IMR-90 (cell line): ENCODE results near the gene PSMC4. TPM values are rescaled to one million over a fixed set of nuclear protein-coding genes. Genes with fewer than 3 reads are reported as not detected.

Experiments used
- ATAC-seq: fragments of 200-7000 bp; cut with Tn5 transposase; 2 replicates; pipeline ENCODE4 v1.9.1; 2020; ENCODE audit warnings: low read depth, mild to moderate bottlenecking, moderate library complexity
- BruUV-seq: library from RNA; stranded (reverse); fragments of 400-500 nt; replicated peaks from 2 replicates; lab custom pipeline; 2021; lab: Mats Ljungman, UMichigan
- CTCF ChIA-PET: fragments of 300-600 bp; formaldehyde crosslinking; extraction: SDS; loops from one replicate; lab custom pipeline; 2021; ENCODE audit warnings: antibody characterized with exemption; lab: Yijun Ruan, JAX
- POLR2A ChIA-PET: fragments of 300-600 bp; sonication (Branson Sonifier 250); formaldehyde crosslinking; loops from one replicate; lab custom pipeline; 2022; ENCODE audit warnings: antibody characterized with exemption; ENCODE audit not compliant: unreplicated experiment; lab: Charles Lee
- DNase-seq: peaks from one replicate; pipeline ENCODE4 v3.0.0; 2013
- H2AFZ ChIP-seq: replicated peaks from 2 replicates; pipeline ENCODE3; 2013; ENCODE audit warnings: low read length, mild to moderate bottlenecking; ENCODE audit not compliant: poor library complexity
- H2AK5ac ChIP-seq: 2 replicates; pipeline ENCODE4 v1.6.1; 2013; ENCODE audit warnings: low read depth, low read length, inconsistent platforms
- H2AK9ac ChIP-seq: replicated peaks from 2 replicates; pipeline ENCODE3; 2013; ENCODE audit warnings: mild to moderate bottlenecking, low read depth, low read length, moderate library complexity; ENCODE audit not compliant: poor library complexity
- H2BK120ac ChIP-seq: 2 replicates; pipeline ENCODE4 v1.6.1; 2013; ENCODE audit warnings: low read depth, low read length, inconsistent platforms
- H2BK15ac ChIP-seq: 3 replicates; pipeline ENCODE4 v1.6.1; 2013; ENCODE audit warnings: low read depth, low read length, inconsistent platforms
- H2BK20ac ChIP-seq: 2 replicates; pipeline ENCODE4 v1.6.1; 2013; ENCODE audit warnings: low read depth, mild to moderate bottlenecking, inconsistent platforms, low read length, moderate library complexity
- H2BK5ac ChIP-seq: 2 replicates; pipeline ENCODE4 v1.6.1; 2013; ENCODE audit warnings: mild to moderate bottlenecking, low read depth, low read length, inconsistent platforms; ENCODE audit not compliant: poor library complexity, severe bottlenecking
- H3K14ac ChIP-seq: replicated peaks from 2 replicates; pipeline ENCODE4 v1.6.1; 2013; ENCODE audit warnings: low read depth, low read length, inconsistent platforms
- H3K18ac ChIP-seq: 2 replicates; pipeline ENCODE4 v1.6.1; 2013; ENCODE audit warnings: low read depth, low read length, control low read depth
- H3K23ac ChIP-seq: 2 replicates; pipeline ENCODE4 v1.6.1; 2013; ENCODE audit warnings: low read depth, low read length, inconsistent platforms
- H3K27ac ChIP-seq: 2 replicates; pipeline ENCODE4 v1.5.1; 2013; ENCODE audit warnings: mild to moderate bottlenecking, control low read depth, low read length; ENCODE audit not compliant: insufficient read depth
- H3K27me3 ChIP-seq: 2 replicates; pipeline ENCODE4 v1.6.1; 2013; ENCODE audit warnings: low read length; ENCODE audit not compliant: control insufficient read depth, insufficient read depth
- H3K36me3 ChIP-seq: 2 replicates; pipeline ENCODE4 v1.6.1; 2013; ENCODE audit warnings: low read length, mixed read lengths; ENCODE audit not compliant: control insufficient read depth, insufficient read depth
- H3K4ac ChIP-seq: 2 replicates; pipeline ENCODE4 v1.6.1; 2013; ENCODE audit warnings: low read depth, low read length, inconsistent platforms
- H3K4me1 ChIP-seq: 2 replicates; pipeline ENCODE4 v1.6.1; 2013; ENCODE audit warnings: low read length, mixed read lengths; ENCODE audit not compliant: control insufficient read depth, insufficient read depth
- H3K4me2 ChIP-seq: 2 replicates; pipeline ENCODE4 v1.6.1; 2013; ENCODE audit warnings: low read depth, mild to moderate bottlenecking, control low read depth, low read length, moderate library complexity
- H3K4me3 ChIP-seq: 2 replicates; pipeline ENCODE4 v1.5.1; 2013; ENCODE audit warnings: low read depth, mild to moderate bottlenecking, control low read depth, low read length, moderate library complexity; ENCODE audit not compliant: insufficient read depth
- H3K56ac ChIP-seq: 2 replicates; pipeline ENCODE4 v1.6.1; 2013; ENCODE audit warnings: low read length, inconsistent platforms; ENCODE audit not compliant: insufficient read depth; ENCODE audit errors: extremely low read depth
- H3K79me1 ChIP-seq, 2 experiments: 2 replicates each; pipeline ENCODE4 v1.6.1; 2013; ENCODE audit warnings: low read length in 2 of 2, inconsistent platforms in 1 of 2, low read depth in 1 of 2
- H3K9ac ChIP-seq: 2 replicates; pipeline ENCODE4 v1.6.1; 2013; ENCODE audit warnings: low read depth, low read length, control low read depth
- H3K9me1 ChIP-seq: 2 replicates; pipeline ENCODE4 v1.6.1; 2013; ENCODE audit warnings: low read length, inconsistent platforms; ENCODE audit not compliant: insufficient read depth
- H3K9me3 ChIP-seq: 2 replicates; pipeline ENCODE4 v1.6.1; 2013; ENCODE audit warnings: low read length; ENCODE audit not compliant: control insufficient read depth, insufficient read depth
- H4K20me1 ChIP-seq: 2 replicates; pipeline ENCODE4 v1.6.1; 2013; ENCODE audit warnings: low read length, inconsistent platforms; ENCODE audit not compliant: insufficient read depth
- H4K5ac ChIP-seq: 2 replicates; pipeline ENCODE4 v1.6.1; 2013; ENCODE audit warnings: mild to moderate bottlenecking, low read depth, low read length, control low read depth
- H4K8ac ChIP-seq, 2 experiments: 2 replicates each; pipeline ENCODE4 v1.6.1; 2013; ENCODE audit warnings: low read depth in 2 of 2, low read length in 2 of 2, control low read depth in 1 of 2, inconsistent platforms in 1 of 2
- H4K91ac ChIP-seq: 2 replicates; pipeline ENCODE4 v1.6.1; 2013; ENCODE audit warnings: low read depth, low read length, inconsistent platforms; ENCODE audit not compliant: insufficient read depth
- BHLHE40 ChIP-seq: fragments of 150-350 bp; IDR thresholded peaks from 2 replicates; pipeline ENCODE4 v1.6.1; 2016; ENCODE audit warnings: mild to moderate bottlenecking, low read depth, low read length
- CEBPB ChIP-seq: IDR thresholded peaks from 2 replicates; pipeline ENCODE4 v1.6.1; 2012; ENCODE audit warnings: low read depth, low read length, improper control_type of control experiment
- CHD1 ChIP-seq: IDR thresholded peaks from 2 replicates; pipeline ENCODE4 v1.6.1; 2012; ENCODE audit warnings: low read depth, low read length, improper control_type of control experiment
- FOS ChIP-seq: fragments of 150-350 bp; IDR thresholded peaks from 2 replicates; pipeline ENCODE4 v1.6.1; 2016; ENCODE audit warnings: low read depth, low read length
- MXI1 ChIP-seq: IDR thresholded peaks from 2 replicates; pipeline ENCODE4 v1.6.1; 2012; ENCODE audit warnings: low read depth, mild to moderate bottlenecking, low read length, moderate library complexity, borderline replicate concordance
- POLR2A ChIP-seq: IDR thresholded peaks from 2 replicates; pipeline ENCODE4 v1.6.1; 2012; ENCODE audit warnings: mild to moderate bottlenecking, low read depth, low read length
- RAD21 ChIP-seq: IDR thresholded peaks from 2 replicates; pipeline ENCODE4 v1.6.1; 2012; ENCODE audit warnings: low read length, improper control_type of control experiment
- RCOR1 ChIP-seq: IDR thresholded peaks from 2 replicates; pipeline ENCODE4 v1.6.1; 2012; ENCODE audit warnings: mild to moderate bottlenecking, low read length, improper control_type of control experiment; ENCODE audit not compliant: insufficient replicate concordance
- RFX5 ChIP-seq: IDR thresholded peaks from 2 replicates; pipeline ENCODE4 v1.8.0; 2012; ENCODE audit warnings: low read depth, mild to moderate bottlenecking, low read length, moderate library complexity
- SMC3 ChIP-seq: fragments of 150-350 bp; IDR thresholded peaks from 2 replicates; pipeline ENCODE4 v1.6.1; 2016; ENCODE audit warnings: low read depth, mild to moderate bottlenecking, antibody characterized with exemption, low read length, moderate library complexity
- USF2 ChIP-seq: fragments of 150-350 bp; IDR thresholded peaks from 2 replicates; pipeline ENCODE4 v1.6.1; 2017; ENCODE audit warnings: mild to moderate bottlenecking, antibody characterized with exemption, low read length, low read depth
- WGBS, 2 experiments: methylation state at CpG; one replicate each; pipeline versions ENCODE4 v1.1.5 to v1.1.7; 2013; ENCODE audit warnings: missing lambda C conversion rate in 2 of 2; ENCODE audit not compliant: insufficient read length in 1 of 2; ENCODE audit errors: extremely low coverage in 2 of 2; 5-methylcytosine and 5-hydroxymethylcytosine counted together
- dilution Hi-C: fragments of 300-500 bp; cut with HindIII; formaldehyde crosslinking; loops from one replicate; pipeline ENCODE4 v1.14.3; 2018; ENCODE audit warnings: low sequenced_read_pairs; ENCODE audit not compliant: unreplicated experiment
- in situ Hi-C: fragments of 300-500 bp; cut with MboI; formaldehyde crosslinking; loops from 3 replicates; pipeline ENCODE4 v1.14.3; 2019; ENCODE audit warnings: low sequenced_read_pairs, inconsistent platforms, mixed read lengths
- intact Hi-C: fragments of 100-400 bp; cut with micrococcal nuclease; formaldehyde crosslinking; loops from 2 replicates; pipeline ENCODE4 v1.10.0; 2022
- polyA plus RNA-seq, 3 experiments: library from polyadenylated mRNA; depleted of rRNA; stranded (reverse); fragments of >200 nt; gene quantifications; 2 replicates each; pipeline ENCODE4 v1.2.3, GENCODE V29; 2012; ENCODE audit warnings: low replicate concordance in 1 of 3
- total RNA-seq: library from RNA; depleted of rRNA; stranded (reverse); fragments of >200 nt; gene quantifications from 2 replicates; pipeline ENCODE4 v1.2.3, GENCODE V29; 2012
- TF ChIP-seq, protein P1 (sequence below): fragments of 150-350 bp; IDR thresholded peaks from 2 replicates; pipeline ENCODE4 v1.6.1; 2016; ENCODE audit warnings: low read depth, mild to moderate bottlenecking, low read length, moderate library complexity, borderline replicate concordance

The PSMC4 gene
- total and polyA plus RNA-seq, 2 of the 4 experiments (the other 2 are of a cell fraction): 148 to 216 TPM

GRCh38 chr19:39941615-39942365 lies 29.2 kb upstream of the PSMC4 start:
- H3K27me3 ChIP-seq: no peaks in the 10 kb centered on the region
- no peak overlapping the region for H4K8ac ChIP-seq
- H2AFZ ChIP-seq: no peak overlapping the region
- no peak overlapping the region for H3K4ac ChIP-seq
- no CpG with 5 or more reads among the region's 5 CpGs for WGBS, 2 experiments
- H2BK120ac ChIP-seq: no peak overlapping the region
- H3K4me2 ChIP-seq: no peak overlapping the region
- no peak overlapping the region for H4K5ac ChIP-seq
- no peak overlapping the region for H2BK20ac ChIP-seq
- H3K4me3 ChIP-seq: no peak overlapping the region
- H2BK15ac ChIP-seq: no peak overlapping the region
- ChIA-PET POLR2A (no interaction called here), CTCF (interaction anchor here (0.6 kb wide), 1 partner anchor 98 kb away, joined by 3 read pairs; no protein-coding TSS in a partner anchor)
- no peaks in the 10 kb centered on the region for H3K9me1 ChIP-seq
- H3K18ac ChIP-seq: no peak overlapping the region
- no peak overlapping the region for H2AK5ac ChIP-seq
- H2AK9ac ChIP-seq: no peak overlapping the region
- H3K14ac ChIP-seq: no peak overlapping the region
- DNase-seq (peak; percentile 38), ATAC-seq (no peak)
- intact Hi-C loops (no loop called here), in situ Hi-C loops (no loop called here), dilution Hi-C loops (no loop called here)
- no peaks in the 10 kb centered on the region for H3K79me1 ChIP-seq
- TF ChIP-seq, protein P1, sequence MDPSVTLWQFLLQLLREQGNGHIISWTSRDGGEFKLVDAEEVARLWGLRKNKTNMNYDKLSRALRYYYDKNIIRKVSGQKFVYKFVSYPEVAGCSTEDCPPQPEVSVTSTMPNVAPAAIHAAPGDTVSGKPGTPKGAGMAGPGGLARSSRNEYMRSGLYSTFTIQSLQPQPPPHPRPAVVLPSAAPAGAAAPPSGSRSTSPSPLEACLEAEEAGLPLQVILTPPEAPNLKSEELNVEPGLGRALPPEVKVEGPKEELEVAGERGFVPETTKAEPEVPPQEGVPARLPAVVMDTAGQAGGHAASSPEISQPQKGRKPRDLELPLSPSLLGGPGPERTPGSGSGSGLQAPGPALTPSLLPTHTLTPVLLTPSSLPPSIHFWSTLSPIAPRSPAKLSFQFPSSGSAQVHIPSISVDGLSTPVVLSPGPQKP: no peak
- TF ChIP-seq POLR2A (no peak), CEBPB (no peak), SMC3 (no peak), MXI1 (no peak), RFX5 (no peak), USF2 (no peak), RCOR1 (no peak), CHD1 (no peak), FOS (no peak), RAD21 (no peak), BHLHE40 (no peak)
- no peak overlapping the region for H3K9ac ChIP-seq
- no peak overlapping the region for H4K91ac ChIP-seq
- no peak overlapping the region for H3K23ac ChIP-seq
- H3K36me3 ChIP-seq: no peaks in the 10 kb centered on the region
- no peaks in the 10 kb centered on the region for H3K4me1 ChIP-seq
- H4K20me1 ChIP-seq: no peaks in the 10 kb centered on the region
- H3K9me3 ChIP-seq: no peaks in the 10 kb centered on the region
- H3K56ac ChIP-seq: no peak overlapping the region
- BruUV-seq: no TSS peak
- H2BK5ac ChIP-seq: no peak overlapping the region
- H3K27ac ChIP-seq: no peak overlapping the region
